Muscle of arm (tissue), 14 donors: ENCODE measurements around the gene DUSP7. TPM values are rescaled to one million over a fixed set of nuclear protein-coding genes. Genes with fewer than 3 reads are reported as not detected.

ENCODE experiments used
- DNase-seq: peaks from one replicate; pipeline ENCODE4 v3.0.0-alpha.2; 2013
- long read RNA-seq, 11 donors: transcript quantifications; one replicate each; lab custom pipeline, GENCODE V29; 2026
- polyA plus RNA-seq, 12 donors: library from polyadenylated mRNA; unstranded; fragments of 120-200 nt; gene quantifications; one replicate each; pipeline ENCODE4 v1.2.1, GENCODE V29; 2013; ENCODE audit not compliant: insufficient read length in 12 of 12

The DUSP7 gene
- polyA plus RNA-seq: 10 to 100 TPM in 11 of 12 donors, not detected in 1; 16.4 to 25.8 (median 20.9) TPM
- long read RNA-seq, donor 1, partial matches to known transcripts: 0 of 3 reads
- long read RNA-seq, donor 1, other reads (novel, unspliced or antisense): 0 of 3 reads
- long read RNA-seq, donor 2, partial matches to known transcripts: 0 of 3 reads
- long read RNA-seq, donor 2, other reads (novel, unspliced or antisense): 0 of 3 reads
- long read RNA-seq, donor 3, partial matches to known transcripts: 13 of 15 reads
- long read RNA-seq, donor 3, other reads (novel, unspliced or antisense): 0 of 15 reads
- long read RNA-seq, donor 4, partial matches to known transcripts: 0 of 3 reads
- long read RNA-seq, donor 4, other reads (novel, unspliced or antisense): 0 of 3 reads
- long read RNA-seq, donor 5, partial matches to known transcripts: 0 of 1 reads
- long read RNA-seq, donor 5, other reads (novel, unspliced or antisense): 0 of 1 reads
- long read RNA-seq, donor 6, partial matches to known transcripts: 0 of 3 reads
- long read RNA-seq, donor 6, other reads (novel, unspliced or antisense): 0 of 3 reads
- long read RNA-seq, donor 7, partial matches to known transcripts: 0 of 2 reads
- long read RNA-seq, donor 7, other reads (novel, unspliced or antisense): 0 of 2 reads
- long read RNA-seq, donor 8, partial matches to known transcripts: 0 of 5 reads
- long read RNA-seq, donor 8, other reads (novel, unspliced or antisense): 0 of 5 reads
- long read RNA-seq, donor 9, partial matches to known transcripts: 5 of 8 reads
- long read RNA-seq, donor 9, other reads (novel, unspliced or antisense): 0 of 8 reads
- long read RNA-seq, donor 10, partial matches to known transcripts: 0 of 4 reads
- long read RNA-seq, donor 10, other reads (novel, unspliced or antisense): 0 of 4 reads
- long read RNA-seq, donor 11, transcript DUSP7-202 (3 exons, 3,340 nt): major isoform, 6 of 20 reads
- long read RNA-seq, donor 11, partial matches to known transcripts: 13 of 20 reads
- long read RNA-seq, donor 11, other reads (novel, unspliced or antisense): 0 of 20 reads

GRCh38 chr3:52056521-52056967 lies at the start of gene DUSP7:
DUSP7 (minus strand) TSS chr3:52056571; CDS start chr3:52056366, 205 bp downstream.
- peak; percentile 77 for DNase-seq

- no peak for DNase-seq
Observed at GRCh38 chr3:52104684-52105640, 48.6 kb upstream of the DUSP7 start.

- DNase-seq: no peak
Observed at GRCh38 chr3:52102934-52103333, 46.6 kb upstream of the DUSP7 start.

GRCh38 chr3:52099001-52099401 lies 42.6 kb upstream of the DUSP7 start:
- peak; percentile 66 for DNase-seq

GRCh38 chr3:52097851-52098507 lies 41.6 kb upstream of the DUSP7 start:
- peak; percentile 72 for DNase-seq

GRCh38 chr3:52095990-52096775 lies 39.8 kb upstream of the DUSP7 start:
- no peak for DNase-seq

GRCh38 chr3:52094571-52095485 lies 38.5 kb upstream of the DUSP7 start:
- no peak for DNase-seq

- DNase-seq: no peak
Observed at GRCh38 chr3:52093756-52094545, 37.6 kb upstream of the DUSP7 start.

GRCh38 chr3:52092891-52093290 lies 36.5 kb upstream of the DUSP7 start:
- DNase-seq: no peak

- no peak for DNase-seq
Observed at GRCh38 chr3:52092271-52092660, 35.9 kb upstream of the DUSP7 start.

- DNase-seq: no peak
Observed at GRCh38 chr3:52091586-52092270, 35.4 kb upstream of the DUSP7 start.

- DNase-seq: no peak
Observed at GRCh38 chr3:52090933-52091468, 34.6 kb upstream of the DUSP7 start.

GRCh38 chr3:52090131-52090932 lies 34.0 kb upstream of the DUSP7 start:
- peak; percentile 61 for DNase-seq

GRCh38 chr3:52089691-52090090 lies 33.3 kb upstream of the DUSP7 start:
- DNase-seq: no peak

GRCh38 chr3:52088445-52089367 lies 32.3 kb upstream of the DUSP7 start:
- no peak for DNase-seq
